Nephron (organoid): ENCODE measurements around the gene MAP4.

ENCODE experiments used
- H3K27ac Mint-ChIP-seq, 3 experiments: 2 replicates each; pipeline ENCODE4 v1.8.0; 2020; ENCODE audit warnings: mixed read lengths in 3 of 3, mild to moderate bottlenecking in 2 of 3, moderate library complexity in 1 of 3
- H3K27me3 Mint-ChIP-seq: 2 replicates; pipeline ENCODE4 v1.8.0; 2021; ENCODE audit warnings: low read depth, mild to moderate bottlenecking, moderate library complexity, mixed read lengths
- H3K36me3 Mint-ChIP-seq: 2 replicates; pipeline ENCODE4 v1.8.0; 2020; ENCODE audit warnings: low read depth, mixed read lengths
- H3K4me1 Mint-ChIP-seq: 2 replicates; pipeline ENCODE4 v1.8.0; 2020; ENCODE audit warnings: mixed read lengths
- H3K4me3 Mint-ChIP-seq, 3 experiments: 2 replicates each; pipeline ENCODE4 v1.8.0; 2020; ENCODE audit warnings: mild to moderate bottlenecking in 3 of 3, mixed read lengths in 3 of 3, moderate library complexity in 2 of 3
- H3K9me3 Mint-ChIP-seq: 2 replicates; pipeline ENCODE4 v1.8.0; 2020; ENCODE audit warnings: mixed read lengths
- TF ChIP-seq, protein P1 (sequence below), 3 experiments: fragments of 200-600 bp; sonication (generic); IDR thresholded peaks; one replicate each; pipeline ENCODE4 v1.5.0; 2021; ENCODE audit warnings: antibody characterized with exemption in 3 of 3; ENCODE audit not compliant: unreplicated experiment in 3 of 3

The MAP4 gene

DNA sequence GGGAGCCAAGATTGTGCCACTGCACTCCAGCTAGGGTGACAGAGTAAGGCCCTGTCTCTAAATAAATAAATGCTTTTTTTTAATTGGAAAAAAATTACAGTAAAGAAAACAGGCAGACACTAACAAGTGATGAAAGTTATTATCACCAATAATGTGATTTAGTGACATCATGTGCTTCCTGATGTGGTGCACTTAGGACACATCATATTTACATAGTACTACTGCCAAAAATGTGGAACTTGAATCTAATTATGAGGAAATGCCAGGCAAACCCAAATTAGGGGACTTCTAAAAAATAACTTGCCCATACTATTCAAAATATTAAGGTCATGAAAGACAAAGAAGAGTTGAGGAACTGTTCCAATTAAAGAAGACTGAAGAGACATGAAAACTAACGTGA, 30.8 kb downstream of the MAP4 start:
- peaks cover 7% of the 10 kb centered on the region for H3K36me3 Mint-ChIP-seq
- H3K27me3 Mint-ChIP-seq: no peaks in the 10 kb centered on the region
- H3K9me3 Mint-ChIP-seq: no peaks in the 10 kb centered on the region
- H3K4me1 Mint-ChIP-seq: peaks cover 23% of the 10 kb centered on the region
- TF ChIP-seq, protein P1, sequence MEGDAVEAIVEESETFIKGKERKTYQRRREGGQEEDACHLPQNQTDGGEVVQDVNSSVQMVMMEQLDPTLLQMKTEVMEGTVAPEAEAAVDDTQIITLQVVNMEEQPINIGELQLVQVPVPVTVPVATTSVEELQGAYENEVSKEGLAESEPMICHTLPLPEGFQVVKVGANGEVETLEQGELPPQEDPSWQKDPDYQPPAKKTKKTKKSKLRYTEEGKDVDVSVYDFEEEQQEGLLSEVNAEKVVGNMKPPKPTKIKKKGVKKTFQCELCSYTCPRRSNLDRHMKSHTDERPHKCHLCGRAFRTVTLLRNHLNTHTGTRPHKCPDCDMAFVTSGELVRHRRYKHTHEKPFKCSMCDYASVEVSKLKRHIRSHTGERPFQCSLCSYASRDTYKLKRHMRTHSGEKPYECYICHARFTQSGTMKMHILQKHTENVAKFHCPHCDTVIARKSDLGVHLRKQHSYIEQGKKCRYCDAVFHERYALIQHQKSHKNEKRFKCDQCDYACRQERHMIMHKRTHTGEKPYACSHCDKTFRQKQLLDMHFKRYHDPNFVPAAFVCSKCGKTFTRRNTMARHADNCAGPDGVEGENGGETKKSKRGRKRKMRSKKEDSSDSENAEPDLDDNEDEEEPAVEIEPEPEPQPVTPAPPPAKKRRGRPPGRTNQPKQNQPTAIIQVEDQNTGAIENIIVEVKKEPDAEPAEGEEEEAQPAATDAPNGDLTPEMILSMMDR (IDR thresholded peaks at IDR 0.05; ENCODE audit: unreplicated experiment in 3 of 3): no peak
- H3K27ac Mint-ChIP-seq: peak overlapping the region in 1 of 3 experiments; percentile 9
- no peak overlapping the region for H3K4me3 Mint-ChIP-seq

DNA sequence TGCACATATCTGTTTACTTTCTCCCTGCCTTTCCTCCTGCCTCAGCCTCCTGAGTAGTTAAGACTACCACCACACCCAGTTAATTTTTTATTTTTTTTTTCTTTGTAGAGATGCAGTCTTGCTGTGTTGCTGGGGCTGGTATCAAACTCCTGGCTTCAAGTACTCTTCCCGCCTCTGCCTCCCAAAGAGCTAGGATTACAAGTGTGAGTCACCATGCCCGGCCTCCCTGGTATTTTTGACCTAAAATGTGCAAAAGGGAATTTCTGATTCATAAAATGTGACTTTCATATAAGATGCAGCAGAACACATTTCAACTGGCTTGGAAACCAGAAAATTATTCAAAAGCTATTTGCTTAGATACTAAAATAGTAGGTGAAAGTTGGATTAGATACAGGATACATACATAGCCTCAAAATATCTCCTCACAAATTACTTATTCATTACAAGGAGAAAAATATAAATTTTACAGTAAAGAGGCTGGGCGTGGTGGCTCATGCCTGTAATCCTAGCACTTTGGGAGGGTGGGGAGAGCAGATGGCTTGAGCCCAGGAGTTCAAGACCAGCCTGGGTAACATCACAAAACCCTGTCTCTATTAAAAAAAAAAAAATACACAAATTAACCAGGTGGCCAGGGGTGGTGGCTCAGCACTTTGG, 32.0 kb downstream of the MAP4 start:
- Mint-ChIP-seq H3K9me3 (no peaks in the 10 kb centered on the region), H3K4me1 (peaks cover 18% of the 10 kb centered on the region)

DNA sequence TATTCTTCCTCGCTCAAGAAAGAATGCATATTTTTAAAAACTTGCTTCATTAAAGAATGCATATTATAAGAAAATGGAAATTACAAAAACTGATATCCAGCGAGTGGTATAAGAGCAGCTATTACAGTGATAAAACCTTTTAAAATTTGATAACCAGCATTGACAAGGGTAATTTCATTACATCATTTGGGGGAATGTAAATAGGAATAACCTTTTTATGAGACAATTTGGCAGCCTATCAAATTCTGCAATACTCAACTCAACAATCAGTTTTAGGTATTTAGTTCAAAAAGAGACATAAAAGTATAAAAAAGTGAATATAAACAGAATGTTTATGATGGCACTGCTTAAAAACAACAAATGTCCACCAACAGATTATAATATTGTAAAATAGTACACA, 35.4 kb downstream of the MAP4 start:
- H3K9me3 Mint-ChIP-seq: no peaks in the 10 kb centered on the region
- no peak overlapping the region for H3K27ac Mint-ChIP-seq
- no peaks in the 10 kb centered on the region for H3K27me3 Mint-ChIP-seq
- H3K4me3 Mint-ChIP-seq: no peak overlapping the region
- peaks cover 4% of the 10 kb centered on the region for H3K36me3 Mint-ChIP-seq
- H3K4me1 Mint-ChIP-seq: peaks cover 16% of the 10 kb centered on the region
- TF ChIP-seq, protein P1 (IDR thresholded peaks at IDR 0.05; ENCODE audit: unreplicated experiment in 3 of 3): no peak

More for the DNA sequence above, 32.0 kb downstream of the MAP4 start:
- Mint-ChIP-seq H3K27ac (peak overlapping the region in 1 of 3 experiments; percentile 0), H3K4me3 (no peak overlapping the region), H3K27me3 (no peaks in the 10 kb centered on the region), H3K36me3 (peaks cover 7% of the 10 kb centered on the region)
- TF ChIP-seq, protein P1 (IDR thresholded peaks at IDR 0.05; ENCODE audit: unreplicated experiment in 3 of 3): no peak

DNA sequence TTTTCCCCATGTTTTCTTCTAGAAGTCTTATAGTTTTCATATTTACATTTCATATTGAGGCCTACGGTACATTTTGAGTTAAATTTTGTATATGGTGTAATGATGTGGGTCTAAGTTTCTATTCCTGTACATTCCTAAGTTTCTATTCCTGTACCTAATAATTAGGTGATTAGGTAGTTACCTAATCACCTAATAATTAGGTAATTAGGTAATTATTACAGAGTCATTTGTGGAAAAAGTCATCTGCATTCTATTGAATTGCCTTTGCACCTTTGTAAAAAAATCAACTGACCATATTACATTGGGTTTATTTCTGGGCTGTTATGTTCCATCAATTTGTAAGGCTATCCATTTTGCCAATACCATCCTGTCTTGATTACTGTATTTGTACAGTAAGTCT, 37.1 kb downstream of the MAP4 start:
- TF ChIP-seq, protein P1 (IDR thresholded peaks at IDR 0.05; ENCODE audit: unreplicated experiment in 3 of 3): no peak
- Mint-ChIP-seq H3K9me3 (no peaks in the 10 kb centered on the region), H3K27ac (no peak overlapping the region), H3K27me3 (no peaks in the 10 kb centered on the region), H3K36me3 (peaks cover 6% of the 10 kb centered on the region), H3K4me3 (no peak overlapping the region), H3K4me1 (peaks cover 10% of the 10 kb centered on the region)

GRCh38 chr3:47978386-47978785, 37.8 kb downstream of the MAP4 start:
- Mint-ChIP-seq H3K4me1 (peaks cover 8% of the 10 kb centered on the region), H3K27ac (no peak overlapping the region), H3K9me3 (no peaks in the 10 kb centered on the region), H3K4me3 (no peak overlapping the region), H3K36me3 (peaks cover 4% of the 10 kb centered on the region), H3K27me3 (no peaks in the 10 kb centered on the region)
- TF ChIP-seq, protein P1 (IDR thresholded peaks at IDR 0.05; ENCODE audit: unreplicated experiment in 3 of 3): no peak

- Mint-ChIP-seq H3K36me3 (peaks cover 8% of the 10 kb centered on the region), H3K4me1 (peaks cover 8% of the 10 kb centered on the region), H3K27me3 (no peaks in the 10 kb centered on the region), H3K27ac (no peak overlapping the region), H3K9me3 (no peaks in the 10 kb centered on the region), H3K4me3 (no peak overlapping the region)
- TF ChIP-seq, protein P1 (IDR thresholded peaks at IDR 0.05; ENCODE audit: unreplicated experiment in 3 of 3): no peak
Observed at GRCh38 chr3:47976135-47976732, 40.0 kb downstream of the MAP4 start.
